Measurements from ENCODE around the gene PCDHA3.
"Not testable (repeated sequence)": the region's sequence is repeated elsewhere in the genome, so short reads cannot be mapped to it uniquely, and the experiment has no call there.

The PCDHA3 gene

GRCh38 chr5:140842798-140843733 is 42.2 kb downstream of the PCDHA3 start:
- TF ChIP-seq CTCF (IDR thresholded peaks at IDR 0.05; ENCODE audit: low read depth, low read length) = no peak
- no peak overlapping the region for H3K4me3 ChIP-seq (ENCODE audit: low read depth, low read length)

- H3K4me3 ChIP-seq (ENCODE audit: low read depth, low read length) = not testable (repeated sequence)
These were observed 47.6 kb downstream of the PCDHA3 start, which contains the start of gene PCDHA9 for GRCh38 chr5:140848139-140849102. Gene PCDHA9 (plus strand): TSS chr5:140848382. CDS start chr5:140848496, 114 bp downstream.

GRCh38 chr5:140849831-140850634 is 49.2 kb downstream of the PCDHA3 start:
- not testable (repeated sequence) for H3K4me3 ChIP-seq (ENCODE audit: low read depth, low read length)
